ENCODE measurements around the gene SLC5A12. TPM values are rescaled to one million over a fixed set of nuclear protein-coding genes. Genes with fewer than 3 reads are reported as not detected.

Gene SLC5A12
- total RNA-seq, 4 donors from 2014 or later, result not detected

GRCh38 chr11:26622181-26622580, 99.7 kb downstream of the SLC5A12 start:
- TF ChIP-seq, protein P1, sequence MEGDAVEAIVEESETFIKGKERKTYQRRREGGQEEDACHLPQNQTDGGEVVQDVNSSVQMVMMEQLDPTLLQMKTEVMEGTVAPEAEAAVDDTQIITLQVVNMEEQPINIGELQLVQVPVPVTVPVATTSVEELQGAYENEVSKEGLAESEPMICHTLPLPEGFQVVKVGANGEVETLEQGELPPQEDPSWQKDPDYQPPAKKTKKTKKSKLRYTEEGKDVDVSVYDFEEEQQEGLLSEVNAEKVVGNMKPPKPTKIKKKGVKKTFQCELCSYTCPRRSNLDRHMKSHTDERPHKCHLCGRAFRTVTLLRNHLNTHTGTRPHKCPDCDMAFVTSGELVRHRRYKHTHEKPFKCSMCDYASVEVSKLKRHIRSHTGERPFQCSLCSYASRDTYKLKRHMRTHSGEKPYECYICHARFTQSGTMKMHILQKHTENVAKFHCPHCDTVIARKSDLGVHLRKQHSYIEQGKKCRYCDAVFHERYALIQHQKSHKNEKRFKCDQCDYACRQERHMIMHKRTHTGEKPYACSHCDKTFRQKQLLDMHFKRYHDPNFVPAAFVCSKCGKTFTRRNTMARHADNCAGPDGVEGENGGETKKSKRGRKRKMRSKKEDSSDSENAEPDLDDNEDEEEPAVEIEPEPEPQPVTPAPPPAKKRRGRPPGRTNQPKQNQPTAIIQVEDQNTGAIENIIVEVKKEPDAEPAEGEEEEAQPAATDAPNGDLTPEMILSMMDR (IDR thresholded peaks at IDR 0.05), result no peak
- TF ChIP-seq POLR2A (IDR thresholded peaks at IDR 0.05), result no peak
- WGBS, 2 donors, result 38 to 79% methylated on average over 2 of the region's 2 CpGs
- no peak for DNase-seq

DNA sequence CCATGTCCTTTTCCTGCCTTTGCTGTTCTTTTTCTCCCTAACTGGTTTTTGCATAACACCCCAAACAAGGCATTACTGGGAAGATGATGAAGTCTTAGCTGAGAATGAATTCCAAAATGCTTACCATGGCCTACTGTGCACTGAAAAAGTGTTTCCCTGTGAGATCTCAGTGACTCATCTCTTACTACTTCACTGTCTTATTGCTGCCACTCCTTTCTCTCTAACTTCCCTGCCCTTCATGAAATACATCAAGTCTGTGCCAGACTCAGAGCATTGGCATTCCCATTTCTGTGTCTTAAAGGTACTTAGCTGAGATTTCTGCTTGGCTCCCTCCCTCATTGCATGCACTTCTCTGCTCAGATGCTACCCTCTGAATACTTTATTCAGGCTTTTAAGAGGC, 100.7 kb downstream of the SLC5A12 start:
- H3K4me3 ChIP-seq, result no peak overlapping the region
- peak overlapping the region in 3 of 4 donors; percentile 50 to 68 (median 67) for H3K27ac ChIP-seq
- H3K36me3 ChIP-seq, result no peaks in the 10 kb centered on the region
- H3K4me1 ChIP-seq, result peaks cover 4 to 23% (median 6%) of the 10 kb centered on the region in 3 donors
- no peak for DNase-seq
- intact Hi-C loops (cut with DNase I), result no loop called here
- H3K27me3 ChIP-seq, result no peaks in the 10 kb centered on the region
- TF ChIP-seq POLR2A (IDR thresholded peaks at IDR 0.05), result no peak
- TF ChIP-seq, protein P1 (IDR thresholded peaks at IDR 0.05), result no peak
- H3K9me3 ChIP-seq, result no peaks in the 10 kb centered on the region

More at GRCh38 chr11:26622181-26622580, 99.7 kb downstream of the SLC5A12 start:
- H3K4me1 ChIP-seq, result peaks cover 4 to 23% (median 6%) of the 10 kb centered on the region in 3 donors
- no peaks in the 10 kb centered on the region for H3K27me3 ChIP-seq
- intact Hi-C loops (cut with DNase I), result no loop called here
- H3K9me3 ChIP-seq, result no peaks in the 10 kb centered on the region
- no peaks in the 10 kb centered on the region for H3K36me3 ChIP-seq
- no peak overlapping the region for H3K27ac ChIP-seq
- H3K4me3 ChIP-seq, result no peak overlapping the region

DNA sequence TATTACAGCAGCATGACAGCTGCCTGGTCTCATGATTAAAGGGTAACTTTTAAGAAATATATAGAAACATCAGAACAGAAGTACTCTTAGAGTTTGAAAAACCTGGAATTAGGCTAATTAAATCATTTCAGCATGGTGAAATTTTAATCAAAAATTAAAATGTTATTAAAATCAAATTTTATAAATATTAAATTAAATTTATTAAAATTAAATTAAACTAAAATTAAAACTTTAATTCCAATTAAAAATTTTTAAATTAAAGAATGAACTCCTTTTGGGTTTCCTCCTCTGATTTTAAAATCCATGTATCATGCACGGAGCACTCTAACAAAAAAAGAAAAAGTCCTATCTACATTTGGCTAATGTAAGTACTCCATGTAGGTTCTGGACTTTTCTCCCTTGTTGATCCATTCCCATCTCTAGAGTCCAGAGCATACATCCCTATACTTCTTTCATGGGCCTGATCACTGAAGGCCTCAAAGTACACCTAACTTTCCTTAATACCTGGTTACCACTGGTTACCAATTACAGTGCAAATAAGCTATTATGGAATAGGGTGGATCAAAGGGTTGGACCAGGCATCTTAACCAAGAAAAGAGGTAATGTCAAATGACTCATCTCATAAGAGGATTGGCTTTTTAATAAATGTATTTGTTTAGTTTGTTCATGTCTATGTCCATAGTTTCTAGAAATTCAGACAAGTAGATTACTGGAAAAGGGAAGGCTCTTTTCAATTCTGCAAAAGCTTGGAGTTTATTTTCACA, 101.4 kb downstream of the SLC5A12 start:
- Histone ChIP-seq H3K4me1 (peaks cover 4 to 23% (median 6%) of the 10 kb centered on the region in 3 donors), H3K27me3 (no peaks in the 10 kb centered on the region), H3K27ac (peak overlapping the region in 3 of 4 donors; percentile 50 to 68 (median 67)), H3K9me3 (no peaks in the 10 kb centered on the region), H3K4me3 (no peak overlapping the region), H3K36me3 (no peaks in the 10 kb centered on the region)
- DNase-seq, result no peak
- 79 to 88% methylated on average over 1 of the region's 1 CpG for WGBS, 2 donors
- intact Hi-C loops (cut with DNase I), result no loop called here
- TF ChIP-seq, protein P1 (IDR thresholded peaks at IDR 0.05), result no peak
- TF ChIP-seq POLR2A (IDR thresholded peaks at IDR 0.05), result no peak

DNA sequence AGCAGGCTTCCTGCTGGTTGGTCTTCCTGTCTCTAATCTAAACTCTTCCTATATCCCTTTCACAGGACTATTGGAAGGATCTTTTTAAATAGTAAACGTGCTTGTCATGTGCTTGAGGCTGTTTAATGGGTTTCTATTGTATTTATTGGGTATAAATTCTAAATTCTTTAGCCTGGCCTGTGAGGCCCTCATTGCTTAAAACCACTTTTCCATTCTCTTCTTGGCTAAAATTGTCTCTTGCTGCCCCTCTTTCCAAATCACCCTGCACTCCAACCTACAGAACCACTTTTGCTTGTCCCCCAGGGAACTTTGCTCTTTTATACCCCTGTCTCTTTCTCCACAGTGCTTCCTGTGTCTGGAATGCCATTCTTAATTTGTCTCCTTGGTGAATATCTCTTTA, 103.4 kb downstream of the SLC5A12 start:
- intact Hi-C loops (cut with DNase I), result no loop called here
- Histone ChIP-seq H3K27me3 (no peaks in the 10 kb centered on the region), H3K27ac (no peak overlapping the region), H3K9me3 (peaks cover 0 to 6% (median 0%) of the 10 kb centered on the region in 3 donors), H3K4me3 (no peak overlapping the region), H3K4me1 (peaks cover 4 to 23% (median 6%) of the 10 kb centered on the region in 3 donors), H3K36me3 (no peaks in the 10 kb centered on the region)
- no peak for DNase-seq
- TF ChIP-seq, protein P1 (IDR thresholded peaks at IDR 0.05), result no peak
- no peak for TF ChIP-seq POLR2A (IDR thresholded peaks at IDR 0.05)
- 22 to 35% methylated on average over 1 of the region's 1 CpG for WGBS, 2 donors

Other genes with a start within 250 kb of the SLC5A12 start
- 10 to 100 TPM; 14.7 to 30.6 (median 22.4) TPM for gene MUC15, start 149.8 kb downstream of the SLC5A12 start, total RNA-seq

All from esophagus squamous epithelium (tissue), 5 donors.